ENCODE measurements around the gene DIPK1A.
A peak's percentile ranks its signal among the peaks of the same experiment; 100 is the strongest.
"Not testable (repeated sequence)": the region's sequence is repeated elsewhere in the genome, so short reads cannot be mapped to it uniquely, and the experiment has no call there.

DIPK1A gene

DNA sequence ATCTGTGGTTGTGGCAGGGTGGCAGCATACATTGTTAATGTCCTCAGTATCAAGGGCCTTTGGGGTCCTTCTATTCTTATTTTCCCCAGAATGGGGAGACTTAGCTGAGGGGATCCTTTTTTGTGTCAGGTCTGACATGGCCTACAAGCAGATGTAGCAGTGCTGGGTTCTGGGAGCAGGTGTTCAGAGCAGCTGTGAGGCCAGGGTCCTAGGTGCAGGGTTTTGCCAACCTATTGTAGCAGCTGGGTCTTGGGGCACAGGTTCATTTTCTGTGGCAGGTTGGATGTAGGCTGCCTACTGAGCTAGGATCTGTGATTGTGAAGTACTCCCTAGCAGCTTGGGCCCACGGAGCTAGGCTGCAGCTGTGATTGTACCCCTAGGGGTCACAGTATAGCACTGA is 60.1 kb downstream of the DIPK1A start:
- Mint-ChIP-seq H3K36me3 (ENCODE audit: low read depth) (peaks cover 36% of the 10 kb centered on the region), H3K4me1 (ENCODE audit: low read depth) (peaks cover 22% of the 10 kb centered on the region), H3K27me3 (no peaks in the 10 kb centered on the region), H3K4me3 (no peak overlapping the region), H3K27ac (no peak overlapping the region), H3K9me3 (peaks cover 15% of the 10 kb centered on the region)
- no peak for DNase-seq

DNA sequence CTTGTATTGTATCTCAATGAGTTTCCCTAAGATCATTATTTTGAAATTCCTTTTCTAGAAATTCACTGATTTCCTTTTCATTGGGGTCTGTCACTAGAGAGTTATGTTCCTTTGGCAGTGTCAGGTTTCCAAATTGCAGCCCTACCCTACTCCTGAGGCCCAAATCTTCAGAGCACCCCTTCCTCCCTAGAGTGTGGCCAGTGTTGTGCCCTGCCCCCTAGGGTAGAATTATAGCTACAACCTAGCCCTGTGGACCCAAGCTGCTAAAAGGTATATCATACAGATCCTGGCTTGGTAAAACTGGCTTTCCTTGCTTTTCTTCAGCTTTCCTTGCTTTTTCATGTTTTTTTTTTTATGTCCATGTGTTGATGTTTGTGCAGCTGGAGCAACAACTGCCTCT is 60.7 kb downstream of the DIPK1A start:
- Mint-ChIP-seq H3K4me1 (ENCODE audit: low read depth) (peaks cover 22% of the 10 kb centered on the region), H3K9me3 (peaks cover 14% of the 10 kb centered on the region), H3K36me3 (ENCODE audit: low read depth) (peaks cover 33% of the 10 kb centered on the region), H3K27me3 (no peaks in the 10 kb centered on the region), H3K27ac (no peak overlapping the region), H3K4me3 (no peak overlapping the region)
- no peak for DNase-seq

DNA sequence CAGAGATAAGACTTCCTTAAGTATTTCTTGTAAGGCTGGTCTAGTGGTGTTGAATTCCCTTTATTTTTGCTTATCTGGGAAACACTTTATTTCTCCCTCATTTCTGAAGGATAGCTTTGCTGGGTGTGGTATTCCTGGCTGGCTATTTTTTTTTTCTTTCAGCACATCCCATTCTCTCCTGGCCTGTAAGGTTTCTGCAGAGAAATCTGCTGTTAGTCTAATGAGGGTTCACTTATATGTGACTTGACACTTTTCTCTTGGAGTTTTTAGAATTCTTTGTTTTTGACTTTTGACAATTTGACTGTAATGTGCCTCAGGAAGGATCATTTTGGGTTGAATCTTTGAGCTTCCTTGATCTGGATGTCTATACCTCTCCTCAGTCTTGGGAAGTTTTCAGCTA is 61.5 kb downstream of the DIPK1A start:
- Mint-ChIP-seq H3K27me3 (no peaks in the 10 kb centered on the region), H3K27ac (no peak overlapping the region), H3K4me1 (ENCODE audit: low read depth) (peaks cover 16% of the 10 kb centered on the region), H3K4me3 (no peak overlapping the region), H3K9me3 (peaks cover 12% of the 10 kb centered on the region), H3K36me3 (ENCODE audit: low read depth) (peaks cover 30% of the 10 kb centered on the region)
- DNase-seq: no peak

DNA sequence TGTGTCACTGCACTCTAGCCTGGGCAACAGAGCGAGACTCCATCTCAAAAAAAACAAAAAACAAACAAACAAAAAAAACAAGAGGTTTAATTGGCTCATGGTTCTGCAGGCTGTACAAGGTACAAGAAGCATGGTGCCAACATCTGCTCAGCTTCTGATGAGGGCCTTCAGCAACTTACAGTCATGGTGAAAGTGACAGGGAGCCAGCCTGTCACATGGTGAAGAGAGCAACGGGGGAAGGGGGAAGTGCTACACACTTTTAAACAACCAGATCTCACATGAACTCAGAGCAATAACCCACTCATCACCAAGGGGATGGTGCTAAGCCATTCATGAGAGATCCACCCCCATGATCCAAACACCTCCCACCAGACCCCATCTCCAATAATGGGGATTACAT is 63.2 kb downstream of the DIPK1A start:
- H3K27me3 Mint-ChIP-seq, H3K27ac Mint-ChIP-seq: not testable (repeated sequence)
- H3K36me3 Mint-ChIP-seq (ENCODE audit: low read depth): peaks cover 34% of the 10 kb centered on the region

DNA sequence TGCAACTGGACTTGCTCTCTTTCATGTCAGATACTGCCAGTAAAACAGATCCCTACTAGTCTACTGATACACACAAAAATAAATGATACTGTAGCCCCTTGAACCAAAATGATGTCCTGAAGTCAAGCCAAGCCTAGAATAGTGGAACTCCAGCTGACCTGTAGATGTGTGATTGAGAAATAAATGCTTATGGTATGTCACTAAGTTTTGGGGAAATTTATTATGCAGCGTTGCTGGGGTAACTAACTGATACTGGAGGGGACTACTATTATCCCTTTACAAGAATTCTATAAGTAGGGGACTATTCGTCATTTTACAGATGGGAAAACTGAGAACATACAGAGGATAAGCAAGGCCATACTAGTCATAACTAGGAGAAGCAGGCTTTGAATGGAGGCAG is 73.8 kb downstream of the DIPK1A start:
- no peaks in the 10 kb centered on the region for H3K27me3 Mint-ChIP-seq
- peaks cover 5% of the 10 kb centered on the region for H3K9me3 Mint-ChIP-seq
- peaks cover 5% of the 10 kb centered on the region for H3K36me3 Mint-ChIP-seq (ENCODE audit: low read depth)
- peaks cover 22% of the 10 kb centered on the region for H3K4me1 Mint-ChIP-seq (ENCODE audit: low read depth)
- no peak for DNase-seq
- H3K4me3 Mint-ChIP-seq: no peak overlapping the region
- no peak overlapping the region for H3K27ac Mint-ChIP-seq

More for the DNA sequence above, 63.2 kb downstream of the DIPK1A start:
- peaks cover 12% of the 10 kb centered on the region for H3K9me3 Mint-ChIP-seq
- not testable (repeated sequence) for H3K4me3 Mint-ChIP-seq; H3K4me1 Mint-ChIP-seq (ENCODE audit: low read depth); DNase-seq

DNA sequence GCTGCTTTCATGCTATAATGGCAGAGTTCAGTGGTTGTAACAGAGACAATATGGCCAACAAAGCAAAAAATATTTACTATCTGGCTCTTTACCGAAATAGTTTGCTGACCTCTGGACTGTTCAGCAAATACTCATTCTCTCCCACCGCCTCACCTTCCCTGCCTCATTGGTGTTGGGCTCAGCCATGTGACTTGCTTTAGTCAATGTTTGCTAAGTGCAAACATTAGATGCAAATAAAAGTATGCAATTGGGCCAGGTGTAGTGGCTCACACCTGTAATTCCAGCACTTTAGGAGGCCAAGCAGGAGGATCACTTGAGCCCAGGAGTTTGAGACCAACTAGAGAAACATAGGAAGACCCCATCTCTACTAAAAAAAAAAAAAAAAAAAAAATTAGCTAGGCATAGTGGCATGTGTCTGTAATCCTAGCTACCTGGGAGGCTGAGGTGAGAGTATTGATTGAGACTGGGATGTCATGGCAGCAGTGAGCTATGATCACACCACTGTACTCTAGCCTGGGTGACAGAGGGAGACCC is 74.3 kb downstream of the DIPK1A start:
- peaks cover 5% of the 10 kb centered on the region for H3K36me3 Mint-ChIP-seq (ENCODE audit: low read depth)
- no peak overlapping the region for H3K27ac Mint-ChIP-seq
- peaks cover 3% of the 10 kb centered on the region for H3K9me3 Mint-ChIP-seq
- H3K4me1 Mint-ChIP-seq (ENCODE audit: low read depth): peaks cover 23% of the 10 kb centered on the region
- H3K4me3 Mint-ChIP-seq: no peak overlapping the region
- no peaks in the 10 kb centered on the region for H3K27me3 Mint-ChIP-seq
- no peak for DNase-seq

DNA sequence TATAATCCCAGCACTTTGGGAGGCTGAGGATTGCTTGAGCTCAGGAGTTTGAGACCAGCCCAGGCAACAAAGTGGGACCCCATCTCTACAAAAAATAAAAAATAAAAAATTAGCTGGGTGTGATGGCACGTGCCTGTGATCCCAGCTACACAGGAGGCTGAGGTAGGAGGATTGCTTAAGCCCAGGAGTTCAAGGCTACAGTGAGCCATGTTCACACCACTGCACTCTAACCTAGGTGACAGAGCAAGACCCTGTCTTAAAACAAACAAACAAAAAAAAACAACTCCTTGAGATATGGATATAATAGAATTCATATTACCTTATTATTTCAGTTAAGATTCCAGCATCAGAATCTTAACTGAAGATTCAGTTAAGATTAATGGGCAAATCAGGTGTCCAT is 77.1 kb downstream of the DIPK1A start:
- Mint-ChIP-seq H3K27ac (no peak overlapping the region), H3K27me3 (no peaks in the 10 kb centered on the region), H3K4me3 (no peak overlapping the region), H3K9me3 (peaks cover 3% of the 10 kb centered on the region), H3K36me3 (ENCODE audit: low read depth) (no peaks in the 10 kb centered on the region), H3K4me1 (ENCODE audit: low read depth) (peaks cover 31% of the 10 kb centered on the region)
- DNase-seq: no peak

DNA sequence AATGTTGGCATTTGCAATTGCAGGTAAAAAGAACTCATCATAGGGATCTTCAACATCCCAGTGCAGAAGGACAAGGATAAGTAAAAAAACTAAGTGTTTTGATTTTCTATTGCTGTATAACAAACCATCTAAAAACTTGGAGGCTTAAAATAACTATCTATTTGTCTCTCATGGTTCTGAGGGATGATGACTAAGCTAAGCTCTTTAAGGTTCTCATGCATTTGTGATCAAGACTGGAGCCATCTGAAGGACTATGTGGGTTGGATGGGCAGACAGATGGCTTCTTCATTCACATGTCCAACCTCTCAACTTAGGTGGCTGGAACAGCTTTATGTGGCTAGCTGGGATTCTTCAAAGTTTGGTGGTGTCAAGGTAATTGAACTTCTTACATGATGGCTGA is 78.0 kb downstream of the DIPK1A start:
- no peaks in the 10 kb centered on the region for H3K9me3 Mint-ChIP-seq
- H3K36me3 Mint-ChIP-seq (ENCODE audit: low read depth): no peaks in the 10 kb centered on the region
- H3K4me3 Mint-ChIP-seq: no peak overlapping the region
- DNase-seq: no peak
- peak overlapping the region; percentile 88 for H3K27ac Mint-ChIP-seq
- H3K4me1 Mint-ChIP-seq (ENCODE audit: low read depth): peaks cover 31% of the 10 kb centered on the region
- H3K27me3 Mint-ChIP-seq: no peaks in the 10 kb centered on the region

DNA sequence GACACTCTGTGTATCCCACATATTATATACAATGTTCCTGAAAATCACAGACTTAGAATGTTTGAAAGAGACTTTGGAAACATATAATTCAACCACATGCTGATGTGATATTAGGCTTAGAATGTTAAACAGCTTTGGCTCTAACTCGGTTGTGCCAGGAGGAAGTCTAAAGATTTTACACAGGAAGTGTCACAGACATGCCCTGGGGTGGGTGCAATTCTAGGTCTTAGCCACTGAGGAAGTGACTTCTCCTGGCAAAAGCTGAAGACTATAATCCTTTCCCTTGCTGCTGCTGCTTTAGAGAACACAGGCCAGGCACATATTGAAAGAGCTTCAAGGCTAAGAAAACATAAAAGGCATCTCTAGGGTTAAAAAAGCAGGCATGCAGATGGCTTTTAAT is 78.4 kb downstream of the DIPK1A start:
- no peaks in the 10 kb centered on the region for H3K36me3 Mint-ChIP-seq (ENCODE audit: low read depth)
- peak overlapping the region; percentile 43 for H3K4me3 Mint-ChIP-seq
- no peaks in the 10 kb centered on the region for H3K27me3 Mint-ChIP-seq
- no peaks in the 10 kb centered on the region for H3K9me3 Mint-ChIP-seq
- no peak for DNase-seq
- H3K4me1 Mint-ChIP-seq (ENCODE audit: low read depth): peaks cover 35% of the 10 kb centered on the region
- H3K27ac Mint-ChIP-seq: peak overlapping the region; percentile 88

DNA sequence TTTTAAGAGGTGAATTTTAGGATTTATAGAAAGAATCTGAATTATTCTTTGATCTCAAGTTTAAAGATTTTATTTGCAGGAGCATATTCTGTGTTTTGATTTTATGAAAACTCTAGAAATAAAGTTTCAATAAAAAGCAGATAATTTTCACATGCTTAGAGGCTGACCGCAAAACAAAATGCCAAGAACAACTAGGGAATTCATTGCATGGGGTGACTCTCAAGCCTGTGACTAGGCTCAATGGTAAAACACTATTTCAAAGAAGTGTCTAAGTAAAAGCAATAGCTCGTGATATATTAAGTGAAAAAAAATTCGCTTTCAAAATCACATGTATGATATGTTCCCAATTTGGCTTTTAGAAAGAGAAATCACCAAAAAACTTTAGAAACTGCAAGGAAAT is 79.9 kb downstream of the DIPK1A start:
- Mint-ChIP-seq H3K9me3 (no peaks in the 10 kb centered on the region), H3K27ac (no peak overlapping the region), H3K27me3 (no peaks in the 10 kb centered on the region), H3K4me3 (no peak overlapping the region), H3K36me3 (ENCODE audit: low read depth) (no peaks in the 10 kb centered on the region), H3K4me1 (ENCODE audit: low read depth) (peaks cover 40% of the 10 kb centered on the region)
- DNase-seq: no peak

DNA sequence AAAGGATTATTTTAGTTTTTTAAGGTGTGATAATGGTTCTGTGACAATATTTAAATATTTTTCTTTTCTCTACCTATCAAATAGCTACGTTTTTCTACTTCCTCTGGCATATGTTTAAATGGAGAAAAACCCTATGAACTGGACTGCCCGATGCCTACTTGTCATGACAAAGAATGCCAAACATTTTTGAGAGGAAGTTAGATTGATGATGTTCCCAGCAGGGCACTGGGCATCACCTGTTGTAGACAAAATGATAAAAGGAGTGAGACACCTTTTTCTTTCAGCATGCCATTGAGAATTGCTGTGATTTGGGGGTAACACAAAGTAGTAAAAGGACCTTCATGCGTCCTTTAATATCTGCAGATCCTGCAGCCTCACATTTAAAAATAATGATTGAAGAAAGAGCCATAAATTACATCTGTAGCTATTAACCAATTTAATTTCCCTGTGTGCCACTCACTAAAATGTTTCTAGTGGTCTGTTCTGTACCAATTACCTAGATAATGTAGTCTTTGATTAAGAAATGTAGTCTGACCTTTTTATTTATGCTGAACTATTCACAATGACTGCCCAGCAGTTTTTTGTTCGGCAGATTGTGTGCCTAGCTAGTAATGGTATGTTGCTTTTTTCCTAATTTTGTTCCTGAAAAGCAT is 81.8 kb downstream of the DIPK1A start:
- no peaks in the 10 kb centered on the region for H3K27me3 Mint-ChIP-seq
- H3K36me3 Mint-ChIP-seq (ENCODE audit: low read depth): peaks cover 8% of the 10 kb centered on the region
- DNase-seq: no peak
- no peak overlapping the region for H3K27ac Mint-ChIP-seq
- no peaks in the 10 kb centered on the region for H3K9me3 Mint-ChIP-seq
- no peak overlapping the region for H3K4me3 Mint-ChIP-seq
- peaks cover 40% of the 10 kb centered on the region for H3K4me1 Mint-ChIP-seq (ENCODE audit: low read depth)

DNA sequence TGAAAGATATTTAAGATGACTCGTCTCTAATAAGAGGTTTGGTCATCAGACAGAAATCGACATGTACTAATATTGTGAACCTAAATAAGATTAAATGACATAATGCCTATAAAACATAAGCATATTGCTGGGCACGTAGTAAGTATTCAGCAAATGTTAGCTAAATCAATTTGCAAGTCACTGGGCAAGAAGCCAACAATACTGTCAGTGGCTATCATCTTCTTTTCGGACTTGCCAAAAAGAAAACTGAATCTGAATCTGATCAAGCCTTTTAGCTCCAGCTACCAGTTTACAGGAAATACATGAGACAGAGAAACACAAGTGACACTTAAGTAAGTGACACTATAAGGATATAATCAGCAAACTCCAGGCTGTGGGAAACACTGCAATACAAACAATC is 83.5 kb downstream of the DIPK1A start:
- H3K4me1 Mint-ChIP-seq (ENCODE audit: low read depth): peaks cover 28% of the 10 kb centered on the region
- DNase-seq: no peak
- no peaks in the 10 kb centered on the region for H3K27me3 Mint-ChIP-seq
- H3K9me3 Mint-ChIP-seq: no peaks in the 10 kb centered on the region
- H3K4me3 Mint-ChIP-seq: peak overlapping the region; percentile 52
- peak overlapping the region; percentile 86 for H3K27ac Mint-ChIP-seq
- peaks cover 21% of the 10 kb centered on the region for H3K36me3 Mint-ChIP-seq (ENCODE audit: low read depth)

DNA sequence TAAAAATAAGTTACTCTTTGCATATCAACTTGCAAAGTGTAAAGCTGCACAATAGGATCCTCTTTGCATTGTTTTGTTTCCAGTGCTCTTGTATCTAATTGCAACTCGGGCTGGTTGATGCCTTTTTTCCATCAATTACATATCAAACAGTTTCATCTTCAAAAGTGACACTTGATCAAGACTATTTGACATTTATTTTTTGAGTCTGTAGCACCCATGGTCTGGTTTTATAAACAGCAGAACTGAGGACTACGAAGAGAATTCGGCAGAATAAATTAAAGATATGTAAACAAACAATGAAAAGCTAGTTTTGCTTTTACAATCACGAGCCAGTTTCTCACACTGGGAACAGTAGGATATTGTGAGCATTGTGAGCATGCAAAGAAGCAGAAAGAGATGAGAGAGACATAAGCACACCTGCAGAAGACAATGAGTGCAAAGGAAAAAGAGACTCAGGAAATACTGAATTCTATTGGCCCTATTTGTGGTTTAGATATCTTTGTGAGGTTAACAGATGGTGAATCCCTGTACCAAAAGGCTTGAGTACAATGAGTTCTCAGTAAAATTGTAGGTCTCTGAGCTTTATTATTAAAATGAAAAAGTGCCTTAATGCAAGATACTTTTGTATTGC is 84.1 kb downstream of the DIPK1A start:
- no peak for DNase-seq
- Mint-ChIP-seq H3K4me1 (ENCODE audit: low read depth) (peaks cover 24% of the 10 kb centered on the region), H3K27ac (peak overlapping the region; percentile 10), H3K27me3 (no peaks in the 10 kb centered on the region), H3K4me3 (peak overlapping the region; percentile 52), H3K9me3 (no peaks in the 10 kb centered on the region), H3K36me3 (ENCODE audit: low read depth) (peaks cover 27% of the 10 kb centered on the region)

DNA sequence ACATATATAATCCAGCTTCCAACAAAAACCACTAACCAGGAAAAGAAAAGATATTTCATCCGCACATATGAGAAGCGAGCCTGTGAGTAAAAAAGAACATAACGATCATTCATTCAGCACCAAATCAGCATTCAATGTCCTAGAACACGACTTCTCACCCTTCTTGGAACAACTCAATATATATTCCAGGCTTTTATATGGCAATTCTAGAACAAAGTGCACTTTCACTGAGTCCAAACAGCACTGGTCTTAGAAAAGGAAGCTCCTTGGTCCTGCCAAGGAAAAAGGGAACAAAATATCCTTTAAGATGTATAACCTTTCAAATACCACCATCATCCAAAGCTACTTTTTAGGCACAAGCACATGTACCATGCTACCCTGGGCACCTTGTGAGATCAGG is 84.9 kb downstream of the DIPK1A start:
- Mint-ChIP-seq H3K4me3 (no peak overlapping the region), H3K27me3 (no peaks in the 10 kb centered on the region), H3K4me1 (ENCODE audit: low read depth) (peaks cover 24% of the 10 kb centered on the region), H3K27ac (no peak overlapping the region), H3K36me3 (ENCODE audit: low read depth) (peaks cover 29% of the 10 kb centered on the region), H3K9me3 (no peaks in the 10 kb centered on the region)
- DNase-seq: no peak

DNA sequence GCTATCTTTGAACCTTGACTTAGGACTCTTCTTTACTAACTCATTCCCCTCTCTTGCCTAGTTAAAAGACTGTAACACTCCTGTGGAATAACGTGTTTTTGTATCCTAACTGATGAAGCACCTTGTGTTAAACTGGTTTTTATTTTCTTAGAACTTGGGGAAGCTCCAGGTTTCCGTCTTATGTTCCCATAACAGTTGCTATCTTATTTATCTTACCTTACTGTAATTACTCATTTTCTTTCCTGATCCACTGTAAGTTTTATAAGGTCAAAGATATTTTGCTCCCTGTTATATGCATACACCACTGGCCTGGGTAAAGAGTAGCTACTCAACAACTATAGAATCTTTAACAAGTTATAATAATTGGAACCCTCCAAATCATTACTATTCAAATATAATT is 86.3 kb downstream of the DIPK1A start:
- H3K4me3 Mint-ChIP-seq: no peak overlapping the region
- peaks cover 29% of the 10 kb centered on the region for H3K36me3 Mint-ChIP-seq (ENCODE audit: low read depth)
- no peak overlapping the region for H3K27ac Mint-ChIP-seq

More for the DNA sequence above, 86.3 kb downstream of the DIPK1A start:
- DNase-seq: no peak
- H3K27me3 Mint-ChIP-seq: no peaks in the 10 kb centered on the region
- H3K4me1 Mint-ChIP-seq (ENCODE audit: low read depth): peaks cover 28% of the 10 kb centered on the region
- H3K9me3 Mint-ChIP-seq: no peaks in the 10 kb centered on the region
